ENCODE data around the gene PDCD1LG2. TPM values are rescaled to one million over a fixed set of nuclear protein-coding genes. Genes with fewer than 3 reads are reported as not detected.
"Not testable (repeated sequence)": the region's sequence is repeated elsewhere in the genome, so short reads cannot be mapped to it uniquely, and the experiment has no call there.

PDCD1LG2 gene
- total RNA-seq, 2 donors from 2014 or later, result 1.3 to 3.0 TPM

GRCh38 chr9:5483306-5483705, 27.0 kb upstream of the PDCD1LG2 start:
- Mint-ChIP-seq H3K36me3 (ENCODE audit: insufficient read depth in 2 of 2) (no peaks in the 10 kb centered on the region), H3K27ac (no peak overlapping the region), H3K27me3 (ENCODE audit: low read depth) (peaks cover 6% of the 10 kb centered on the region), H3K4me3 (no peak overlapping the region), H3K4me1 (ENCODE audit: low read depth) (peaks cover 33% of the 10 kb centered on the region), H3K9me3 (peaks cover 0 to 3% of the 10 kb centered on the region in 2 donors)
- no peak for DNase-seq
- no peak for ATAC-seq (replicated peaks in 1 of 2)

GRCh38 chr9:5485378-5486085, 24.8 kb upstream of the PDCD1LG2 start:
- no peak for ATAC-seq (replicated peaks in 1 of 2)
- Mint-ChIP-seq H3K27ac (no peak overlapping the region), H3K4me1 (ENCODE audit: low read depth) (peaks cover 15% of the 10 kb centered on the region), H3K27me3 (ENCODE audit: low read depth) (peaks cover 6% of the 10 kb centered on the region), H3K4me3 (no peak overlapping the region), H3K36me3 (ENCODE audit: insufficient read depth in 2 of 2) (no peaks in the 10 kb centered on the region), H3K9me3 (peaks cover 0 to 3% of the 10 kb centered on the region in 2 donors)
- DNase-seq, result no peak

- ATAC-seq (replicated peaks in 1 of 2), result no peak
- Mint-ChIP-seq H3K9me3 (peaks cover 0 to 3% of the 10 kb centered on the region in 2 donors), H3K4me3 (no peak overlapping the region), H3K4me1 (ENCODE audit: low read depth) (peaks cover 3% of the 10 kb centered on the region), H3K27ac (no peak overlapping the region), H3K36me3 (ENCODE audit: insufficient read depth in 2 of 2) (no peaks in the 10 kb centered on the region), H3K27me3 (ENCODE audit: low read depth) (peaks cover 3% of the 10 kb centered on the region)
- no peak for DNase-seq
These were observed 23.3 kb upstream of the PDCD1LG2 start for GRCh38 chr9:5486988-5487387.

GRCh38 chr9:5488221-5489008, 21.9 kb upstream of the PDCD1LG2 start:
- Mint-ChIP-seq H3K9me3 (peaks cover 0 to 3% of the 10 kb centered on the region in 2 donors), H3K36me3 (ENCODE audit: insufficient read depth in 2 of 2) (no peaks in the 10 kb centered on the region), H3K27ac (no peak overlapping the region), H3K27me3 (ENCODE audit: low read depth) (no peaks in the 10 kb centered on the region), H3K4me3 (no peak overlapping the region), H3K4me1 (ENCODE audit: low read depth) (peaks cover 6% of the 10 kb centered on the region)
- DNase-seq (no peak), ATAC-seq (replicated peaks in 1 of 2) (no peak)

- Mint-ChIP-seq H3K27ac (no peak overlapping the region), H3K36me3 (ENCODE audit: insufficient read depth in 2 of 2) (peaks cover 2% of the 10 kb centered on the region in 2 donors), H3K4me3 (no peak overlapping the region), H3K27me3 (ENCODE audit: low read depth) (no peaks in the 10 kb centered on the region), H3K9me3 (peaks cover 2 to 4% of the 10 kb centered on the region in 2 donors), H3K4me1 (ENCODE audit: low read depth) (peaks cover 20% of the 10 kb centered on the region)
- ATAC-seq (replicated peaks in 1 of 2) (no peak), DNase-seq (no peak)
These were observed 20.5 kb upstream of the PDCD1LG2 start for GRCh38 chr9:5489630-5490490.

GRCh38 chr9:5492965-5493678, 17.2 kb upstream of the PDCD1LG2 start:
- ATAC-seq (replicated peaks in 1 of 2) (no peak), DNase-seq (no peak)
- peak overlapping the region; percentile 53 for H3K27ac Mint-ChIP-seq
- peaks cover 24% of the 10 kb centered on the region for H3K4me1 Mint-ChIP-seq (ENCODE audit: low read depth)
- peaks cover 1 to 2% of the 10 kb centered on the region in 2 donors for H3K9me3 Mint-ChIP-seq
- H3K36me3 Mint-ChIP-seq (ENCODE audit: insufficient read depth in 2 of 2), result peaks cover 2% of the 10 kb centered on the region in 2 donors
- no peaks in the 10 kb centered on the region for H3K27me3 Mint-ChIP-seq (ENCODE audit: low read depth)
- H3K4me3 Mint-ChIP-seq, result peak overlapping the region in 1 of 2 donors; percentile 32

- Mint-ChIP-seq H3K9me3 (peaks cover 1 to 2% of the 10 kb centered on the region in 2 donors), H3K36me3 (ENCODE audit: insufficient read depth in 2 of 2) (peaks cover 2% of the 10 kb centered on the region in 2 donors), H3K27me3 (ENCODE audit: low read depth) (no peaks in the 10 kb centered on the region), H3K4me3 (peak overlapping the region; percentile 32 to 68), H3K4me1 (ENCODE audit: low read depth) (peaks cover 24% of the 10 kb centered on the region), H3K27ac (peak overlapping the region; percentile 35)
- peak; percentile 43 to 47 for DNase-seq
- ATAC-seq (replicated peaks in 1 of 2), result peak; percentile 90
These were observed 16.4 kb upstream of the PDCD1LG2 start for GRCh38 chr9:5493679-5494511.

- H3K9me3 Mint-ChIP-seq; H3K27ac Mint-ChIP-seq; H3K36me3 Mint-ChIP-seq (ENCODE audit: insufficient read depth in 2 of 2); DNase-seq; H3K27me3 Mint-ChIP-seq (ENCODE audit: low read depth); ATAC-seq (replicated peaks in 1 of 2); H3K4me3 Mint-ChIP-seq: not testable (repeated sequence)
- peaks cover 24% of the 10 kb centered on the region for H3K4me1 Mint-ChIP-seq (ENCODE audit: low read depth)
These were observed 15.6 kb upstream of the PDCD1LG2 start for GRCh38 chr9:5494765-5495164.

GRCh38 chr9:5499157-5499556, 11.2 kb upstream of the PDCD1LG2 start:
- Mint-ChIP-seq H3K4me1 (ENCODE audit: low read depth) (peaks cover 11% of the 10 kb centered on the region), H3K36me3 (ENCODE audit: insufficient read depth in 2 of 2) (peaks cover 6 to 13% of the 10 kb centered on the region in 2 donors), H3K27me3 (ENCODE audit: low read depth) (no peaks in the 10 kb centered on the region), H3K9me3 (peaks cover 6 to 10% of the 10 kb centered on the region in 2 donors), H3K4me3 (no peak overlapping the region), H3K27ac (peak overlapping the region; percentile 67)
- ATAC-seq (replicated peaks in 1 of 2), result no peak
- no peak for DNase-seq

- no peak overlapping the region for H3K27ac Mint-ChIP-seq
- peaks cover 11% of the 10 kb centered on the region for H3K4me1 Mint-ChIP-seq (ENCODE audit: low read depth)
- H3K9me3 Mint-ChIP-seq, result peaks cover 10 to 15% of the 10 kb centered on the region in 2 donors
- DNase-seq (no peak), ATAC-seq (replicated peaks in 1 of 2) (no peak)
- H3K27me3 Mint-ChIP-seq (ENCODE audit: low read depth), result no peaks in the 10 kb centered on the region
- H3K4me3 Mint-ChIP-seq, result no peak overlapping the region
- peaks cover 10 to 20% of the 10 kb centered on the region in 2 donors for H3K36me3 Mint-ChIP-seq (ENCODE audit: insufficient read depth in 2 of 2)
These were observed 10.4 kb upstream of the PDCD1LG2 start for GRCh38 chr9:5499889-5500398.

GRCh38 chr9:5500441-5501235, 9.7 kb upstream of the PDCD1LG2 start:
- DNase-seq (no peak), ATAC-seq (replicated peaks in 1 of 2) (no peak)
- no peak overlapping the region for H3K27ac Mint-ChIP-seq
- H3K9me3 Mint-ChIP-seq, result peaks cover 11 to 15% of the 10 kb centered on the region in 2 donors
- H3K36me3 Mint-ChIP-seq (ENCODE audit: insufficient read depth in 2 of 2), result peaks cover 14 to 22% of the 10 kb centered on the region in 2 donors
- H3K27me3 Mint-ChIP-seq (ENCODE audit: low read depth), result no peaks in the 10 kb centered on the region
- peaks cover 14% of the 10 kb centered on the region for H3K4me1 Mint-ChIP-seq (ENCODE audit: low read depth)
- no peak overlapping the region for H3K4me3 Mint-ChIP-seq
